ENCODE results near the gene NGLY1.

NGLY1 gene

DNA sequence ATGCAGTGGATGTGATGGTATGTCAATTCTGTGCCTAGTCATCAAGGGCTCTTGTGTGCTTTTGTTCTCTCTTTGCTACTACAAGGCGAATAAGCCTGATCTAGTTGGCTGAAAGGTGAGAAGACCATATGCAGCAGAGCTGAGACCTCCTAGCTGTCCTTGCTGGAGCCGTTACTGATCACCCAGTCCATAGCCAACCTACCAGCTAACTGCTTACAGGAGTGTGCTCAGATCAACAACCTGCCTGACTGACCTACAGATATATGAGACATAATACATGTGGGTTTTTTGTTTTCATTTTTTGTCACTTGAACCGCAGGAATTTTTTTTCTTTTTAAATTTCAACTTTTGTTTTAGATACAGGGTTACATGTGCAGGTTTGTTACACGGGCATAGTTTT is 29.4 kb upstream of the NGLY1 start:
- no peak for DNase-seq (ENCODE audit: low read depth)
- H3K4me3 ChIP-seq (ENCODE audit: low read depth, low read length): no peak overlapping the region
- TF ChIP-seq, protein P1, sequence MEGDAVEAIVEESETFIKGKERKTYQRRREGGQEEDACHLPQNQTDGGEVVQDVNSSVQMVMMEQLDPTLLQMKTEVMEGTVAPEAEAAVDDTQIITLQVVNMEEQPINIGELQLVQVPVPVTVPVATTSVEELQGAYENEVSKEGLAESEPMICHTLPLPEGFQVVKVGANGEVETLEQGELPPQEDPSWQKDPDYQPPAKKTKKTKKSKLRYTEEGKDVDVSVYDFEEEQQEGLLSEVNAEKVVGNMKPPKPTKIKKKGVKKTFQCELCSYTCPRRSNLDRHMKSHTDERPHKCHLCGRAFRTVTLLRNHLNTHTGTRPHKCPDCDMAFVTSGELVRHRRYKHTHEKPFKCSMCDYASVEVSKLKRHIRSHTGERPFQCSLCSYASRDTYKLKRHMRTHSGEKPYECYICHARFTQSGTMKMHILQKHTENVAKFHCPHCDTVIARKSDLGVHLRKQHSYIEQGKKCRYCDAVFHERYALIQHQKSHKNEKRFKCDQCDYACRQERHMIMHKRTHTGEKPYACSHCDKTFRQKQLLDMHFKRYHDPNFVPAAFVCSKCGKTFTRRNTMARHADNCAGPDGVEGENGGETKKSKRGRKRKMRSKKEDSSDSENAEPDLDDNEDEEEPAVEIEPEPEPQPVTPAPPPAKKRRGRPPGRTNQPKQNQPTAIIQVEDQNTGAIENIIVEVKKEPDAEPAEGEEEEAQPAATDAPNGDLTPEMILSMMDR (IDR thresholded peaks at IDR 0.05; ENCODE audit: insufficient read depth, low read depth, low read length, missing control alignments): no peak

DNA sequence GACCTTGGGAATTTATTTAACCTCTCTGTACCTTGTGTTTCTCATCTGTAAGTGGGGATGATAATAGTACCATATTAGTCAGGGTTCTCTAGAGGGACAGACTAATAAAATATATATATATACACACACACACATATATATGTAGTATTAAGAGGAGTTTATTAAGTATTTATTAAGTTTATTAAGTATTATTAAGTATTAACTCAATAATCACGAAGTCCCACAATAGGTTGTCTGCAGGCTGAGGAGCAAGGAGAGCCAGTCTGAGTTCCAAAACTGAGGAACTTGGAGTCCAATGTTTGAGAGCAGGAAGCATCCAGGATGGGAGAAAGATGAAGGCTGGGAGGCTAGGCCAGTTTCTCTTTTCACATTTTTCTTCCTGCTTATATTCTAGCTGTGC is 21.4 kb upstream of the NGLY1 start:
- no peak overlapping the region for H3K4me3 ChIP-seq (ENCODE audit: low read depth, low read length)
- TF ChIP-seq, protein P1 (IDR thresholded peaks at IDR 0.05; ENCODE audit: insufficient read depth, low read depth, low read length, missing control alignments): no peak
- DNase-seq (ENCODE audit: low read depth): no peak

DNA sequence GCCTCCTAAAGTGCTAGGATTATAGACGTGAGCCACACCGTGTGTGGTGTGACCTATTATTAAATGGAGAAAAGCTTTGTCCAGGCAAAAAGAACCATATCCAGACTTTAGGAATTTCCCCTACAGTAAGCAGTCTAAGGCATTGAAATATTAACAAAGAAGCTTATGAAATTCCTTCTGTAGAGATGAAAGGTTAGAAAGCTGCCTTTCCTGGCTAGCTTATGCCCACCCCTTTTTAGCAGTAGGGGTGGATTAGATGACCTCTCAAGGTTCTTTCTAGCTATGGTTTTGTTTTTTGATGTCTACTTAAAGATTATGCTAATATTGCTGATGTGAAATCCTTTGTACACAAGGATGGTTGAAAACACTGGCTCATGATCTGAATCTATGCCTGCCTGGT is 20.6 kb upstream of the NGLY1 start:
- DNase-seq (ENCODE audit: low read depth): no peak
- H3K4me3 ChIP-seq (ENCODE audit: low read depth, low read length): no peak overlapping the region
- TF ChIP-seq, protein P1 (IDR thresholded peaks at IDR 0.05; ENCODE audit: insufficient read depth, low read depth, low read length, missing control alignments): no peak

DNA sequence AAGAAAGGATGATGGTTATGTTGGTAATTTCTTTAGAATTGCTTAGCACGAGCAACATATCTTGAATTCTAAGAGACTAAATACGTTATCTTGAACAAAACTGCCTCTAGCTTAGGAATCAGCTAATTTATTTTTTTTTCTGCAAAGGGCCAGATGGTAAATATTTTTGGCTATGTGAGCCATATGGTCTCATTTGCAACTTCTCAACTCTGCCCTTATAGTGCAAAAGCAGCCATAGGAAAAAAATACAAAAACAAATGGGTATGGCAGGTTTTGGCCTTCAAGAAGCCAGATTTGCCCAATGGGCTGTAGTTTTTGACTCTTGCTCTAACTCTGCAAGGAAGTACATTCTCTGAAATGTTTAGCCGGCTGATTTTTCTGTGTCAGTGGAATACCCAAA is 18.5 kb upstream of the NGLY1 start:
- no peak for DNase-seq (ENCODE audit: low read depth)
- no peak overlapping the region for H3K4me3 ChIP-seq (ENCODE audit: low read depth, low read length)
- TF ChIP-seq, protein P1 (IDR thresholded peaks at IDR 0.05; ENCODE audit: insufficient read depth, low read depth, low read length, missing control alignments): no peak

DNA sequence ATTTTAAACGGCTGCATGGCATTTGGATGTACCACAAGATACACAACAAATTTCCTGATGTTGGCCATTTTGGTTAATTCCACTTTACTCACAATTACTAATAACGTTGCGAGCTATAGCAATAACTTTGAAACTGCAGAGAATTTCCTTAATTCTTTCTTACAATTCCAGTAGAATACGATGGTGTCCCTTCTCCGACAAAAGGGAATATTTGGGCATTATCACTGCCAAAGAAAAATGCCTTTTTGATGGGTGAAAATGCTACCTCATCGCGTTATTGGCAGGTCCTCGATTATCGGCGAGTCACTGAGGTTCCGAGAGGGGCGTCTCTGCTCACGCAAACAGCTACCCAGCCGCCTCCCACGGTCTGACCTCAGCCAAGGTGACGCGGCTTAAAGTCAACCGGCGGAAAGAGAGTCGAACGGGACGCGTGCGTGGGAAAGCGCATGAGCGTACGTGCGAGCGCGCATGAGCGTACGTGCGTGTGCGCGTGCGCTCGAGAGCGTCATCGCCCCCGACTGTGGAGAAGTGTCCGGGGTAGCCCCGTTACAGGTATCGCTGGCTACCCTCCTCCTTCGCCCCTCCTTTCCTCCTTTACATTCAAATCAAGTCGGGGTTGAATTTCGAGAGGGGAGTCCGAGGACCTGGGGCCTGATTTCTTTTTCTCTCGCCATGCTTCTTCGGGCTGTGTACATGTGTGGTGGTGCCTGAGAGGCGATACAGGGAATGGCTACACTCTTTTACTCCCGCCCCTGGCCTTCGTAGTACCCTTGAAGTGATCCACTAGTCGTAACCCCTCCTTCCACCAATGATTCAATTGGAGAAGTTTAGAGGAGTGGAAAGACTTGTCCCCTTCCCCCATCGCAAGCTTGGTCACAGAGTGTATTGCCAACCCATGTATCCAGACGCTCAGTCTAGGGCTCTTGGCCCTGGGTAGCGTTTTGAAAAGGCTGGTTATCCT is 6.6 kb upstream of the NGLY1 start, which contains the start of gene OXSM:
Gene OXSM, plus strand, starts transcription at position 495 of the 961 bp plus-strand sequence. CDS start 931 bp downstream, outside the sequence.
- DNase-seq (ENCODE audit: low read depth): peak; percentile 98
- H3K4me3 ChIP-seq (ENCODE audit: low read depth, low read length): peak within 1 kb of the TSS; percentile 83
- TF ChIP-seq, protein P1 (IDR thresholded peaks at IDR 0.05; ENCODE audit: insufficient read depth, low read depth, low read length, missing control alignments): no peak

DNA sequence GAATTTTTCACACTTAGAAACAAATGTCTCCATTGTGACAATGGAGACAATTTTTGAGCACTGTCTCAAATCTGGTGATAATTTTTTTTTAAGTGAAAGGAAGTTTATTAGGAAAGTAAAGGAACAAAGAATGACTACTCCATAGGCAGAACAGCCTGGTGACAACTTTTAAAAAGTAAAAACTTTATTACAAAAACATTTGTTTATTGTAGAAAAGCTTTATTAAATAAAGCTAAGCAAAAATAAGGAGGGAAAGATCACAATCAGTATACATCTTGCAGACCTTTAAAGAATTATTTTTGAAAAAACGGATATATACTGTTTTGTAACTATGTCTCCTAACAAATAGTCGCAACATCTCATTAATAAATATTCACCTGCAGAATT is 6.0 kb upstream of the NGLY1 start:
- H3K4me3 ChIP-seq (ENCODE audit: low read depth, low read length): peak overlapping the region; percentile 83
- TF ChIP-seq, protein P1 (IDR thresholded peaks at IDR 0.05; ENCODE audit: insufficient read depth, low read depth, low read length, missing control alignments): no peak
- no peak for DNase-seq (ENCODE audit: low read depth)
